GM21381 (cell line): ENCODE data around the gene PCGF3.
"Not testable (repeated sequence)": the region's sequence is repeated elsewhere in the genome, so short reads cannot be mapped to it uniquely, and the experiment has no call there.

Experiments
- ATAC-seq: cut with Tn5 transposase; IDR thresholded peaks from one replicate; pipeline ENCODE4 v1.9.1; 2021; ENCODE audit warnings: mild to moderate bottlenecking, moderate library complexity; ENCODE audit not compliant: unreplicated experiment

The PCGF3 gene

DNA sequence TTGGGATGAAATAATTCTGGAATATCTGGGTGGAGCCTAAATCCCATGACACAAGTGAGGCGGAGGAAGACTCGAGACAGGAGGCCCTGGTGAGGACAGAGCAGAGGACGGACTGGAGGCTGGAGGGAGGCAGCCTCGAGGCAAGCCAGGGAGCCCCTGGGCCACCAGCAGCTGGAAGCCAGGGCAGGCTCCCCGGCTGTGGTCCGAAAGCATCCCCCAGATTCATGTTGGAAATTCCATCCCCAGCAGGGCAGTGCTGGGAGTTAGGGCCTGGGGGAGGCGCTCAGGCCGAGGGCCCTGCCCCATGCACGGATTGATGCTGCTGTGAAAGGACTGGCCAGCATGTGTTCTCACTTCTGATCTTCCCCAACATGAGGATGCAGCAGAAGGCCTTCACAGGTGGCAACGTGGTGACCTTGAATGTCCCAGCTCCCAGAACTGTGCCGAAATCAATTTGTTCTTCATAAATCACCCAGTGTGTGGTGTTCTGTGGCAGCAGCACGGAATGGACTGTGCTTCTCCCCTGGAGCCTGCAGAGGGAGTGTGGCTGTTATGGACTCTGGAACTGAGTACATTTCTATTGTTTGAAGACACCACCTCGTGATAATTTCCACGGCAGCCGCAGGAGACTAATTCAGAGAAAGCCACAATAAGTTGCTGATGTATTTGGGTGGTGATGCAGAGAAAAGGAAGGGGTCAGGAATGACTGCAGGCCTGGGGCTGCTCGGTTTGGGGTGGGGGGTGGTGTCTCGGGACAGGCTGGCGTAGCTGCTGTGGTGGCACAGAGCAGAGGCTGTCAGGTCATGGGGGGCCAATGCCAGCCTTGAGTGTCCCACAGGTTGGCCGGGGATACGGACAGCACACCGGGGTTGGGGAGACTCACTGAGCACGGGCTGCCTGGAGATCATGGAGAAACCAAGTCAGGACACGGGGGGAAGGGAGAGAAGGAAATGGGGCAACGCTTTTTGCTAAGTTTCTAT, 56.9 kb downstream of the PCGF3 start:
- ATAC-seq, result no peak

- ATAC-seq, result no peak
Observed at GRCh38 chr4:763191-763810, 57.7 kb downstream of the PCGF3 start.

GRCh38 chr4:763922-764321, 58.3 kb downstream of the PCGF3 start:
- ATAC-seq, result no peak

GRCh38 chr4:764405-765169, 59.0 kb downstream of the PCGF3 start:
- ATAC-seq, result no peak

- ATAC-seq, result no peak
Observed at GRCh38 chr4:766152-766515, 60.5 kb downstream of the PCGF3 start.

DNA sequence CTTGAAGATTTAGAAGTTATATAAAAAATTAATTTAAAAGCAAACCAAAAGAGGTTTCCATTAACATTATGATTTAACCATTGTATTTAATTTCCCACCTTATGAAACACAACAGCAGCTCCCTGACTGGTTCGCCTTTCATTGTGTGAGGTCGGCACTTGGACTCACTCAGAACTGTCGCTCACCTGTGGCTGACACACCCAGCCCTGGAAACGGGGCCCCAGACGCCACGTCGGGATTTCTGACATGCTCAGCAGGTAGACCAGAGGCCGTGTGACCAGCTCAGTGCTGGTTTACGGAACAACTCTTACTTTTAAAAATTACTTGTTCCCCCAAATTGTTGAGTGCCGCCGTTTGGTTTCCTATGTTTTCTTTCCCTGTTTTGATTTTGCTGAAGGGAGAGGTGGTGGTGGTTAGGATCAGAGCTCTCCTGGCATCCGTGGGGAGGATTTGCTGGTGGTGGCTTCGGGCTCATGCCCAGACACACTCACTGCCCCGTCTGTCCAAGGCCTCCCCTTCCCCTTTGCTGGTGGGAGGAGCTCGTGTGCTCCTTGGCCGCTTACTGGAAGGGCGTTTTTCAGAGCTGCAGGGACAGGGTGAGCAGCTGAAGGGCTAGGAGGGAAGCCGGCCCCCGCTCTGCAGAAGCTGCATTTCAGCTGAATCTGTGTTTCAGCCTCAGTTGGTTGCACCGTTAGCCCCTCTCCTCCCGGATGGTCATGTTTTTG, 61.1 kb downstream of the PCGF3 start:
- ATAC-seq, result no peak

- ATAC-seq, result no peak
Observed at GRCh38 chr4:768076-768475, 62.4 kb downstream of the PCGF3 start.

DNA sequence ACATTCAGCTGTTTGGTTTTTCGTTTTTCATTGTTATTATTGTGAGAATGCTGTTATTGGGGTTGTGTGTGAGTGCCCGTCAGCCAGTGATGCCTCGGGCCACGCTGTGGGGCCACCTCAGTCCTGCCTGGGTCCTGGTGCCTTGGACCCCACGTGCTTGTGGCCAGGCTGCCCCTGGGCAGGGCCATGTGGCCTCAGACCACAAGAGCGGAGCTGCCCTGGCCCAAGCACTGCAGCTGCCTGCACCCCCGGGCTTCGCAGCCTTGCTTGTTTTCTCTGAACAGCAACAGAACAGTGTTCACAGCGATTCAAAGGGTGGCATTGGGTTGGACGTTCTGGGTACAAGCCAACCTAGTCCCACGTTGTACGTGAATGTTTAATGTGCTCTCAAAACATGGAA, 63.4 kb downstream of the PCGF3 start:
- no peak for ATAC-seq

DNA sequence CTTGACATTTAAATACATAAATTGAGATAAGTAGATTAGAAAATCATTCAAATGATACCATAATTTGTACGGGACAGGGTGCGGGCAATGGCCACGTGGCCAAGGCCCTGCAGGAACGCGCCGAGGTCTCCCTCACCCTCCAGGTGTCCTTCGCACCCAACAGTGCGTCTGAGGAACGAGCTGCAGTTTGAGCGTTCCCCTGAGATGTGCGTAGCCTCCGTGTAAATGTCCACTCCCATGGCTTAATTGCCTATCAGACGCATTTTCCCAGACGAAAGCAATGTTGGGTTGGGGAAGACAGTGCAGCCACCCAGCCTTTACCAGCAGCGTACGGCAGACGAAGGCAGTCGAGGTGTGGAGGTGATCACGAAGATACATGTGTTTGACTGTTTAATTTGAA, 63.9 kb downstream of the PCGF3 start:
- no peak for ATAC-seq

GRCh38 chr4:770022-770421, 64.4 kb downstream of the PCGF3 start:
- no peak for ATAC-seq

DNA sequence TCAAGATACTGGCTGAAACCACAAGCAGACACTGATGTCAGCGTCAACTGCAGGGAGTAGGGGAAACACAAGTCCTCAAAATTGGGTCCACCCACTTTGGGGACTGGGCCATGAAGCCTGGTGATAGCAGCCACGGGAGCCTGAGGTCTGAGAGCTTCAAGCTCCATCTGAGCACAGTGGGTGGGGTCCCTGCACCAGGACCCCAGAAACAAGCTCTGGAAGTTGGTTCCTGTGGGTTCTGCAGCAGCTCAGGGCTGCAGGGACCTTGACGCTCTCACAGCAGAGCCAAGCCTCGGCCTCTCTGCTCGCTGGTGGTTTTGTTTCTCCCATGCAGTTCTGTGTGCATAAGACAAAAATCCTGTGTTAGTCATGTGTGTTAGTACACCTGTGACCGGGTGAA, 65.8 kb downstream of the PCGF3 start:
- no peak for ATAC-seq

DNA sequence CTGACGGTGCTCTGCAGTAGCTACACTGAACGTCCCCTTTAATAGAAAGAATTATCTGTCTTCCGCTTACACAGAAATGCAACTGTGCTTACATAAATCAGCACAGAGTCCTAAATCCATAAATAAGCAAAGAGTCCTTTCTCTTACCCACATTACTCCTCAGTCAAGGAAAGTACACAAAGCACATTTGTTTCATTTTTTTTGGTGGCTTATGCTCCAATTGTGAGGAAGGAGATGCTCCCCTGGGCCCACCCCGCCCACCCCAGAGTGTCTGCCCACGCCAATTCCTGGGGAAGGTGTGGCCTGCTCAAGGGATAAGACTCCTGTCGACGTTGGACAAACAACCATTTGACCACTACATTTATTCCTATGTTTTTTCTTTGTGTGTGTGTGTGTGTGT, 66.5 kb downstream of the PCGF3 start:
- ATAC-seq, result no peak

DNA sequence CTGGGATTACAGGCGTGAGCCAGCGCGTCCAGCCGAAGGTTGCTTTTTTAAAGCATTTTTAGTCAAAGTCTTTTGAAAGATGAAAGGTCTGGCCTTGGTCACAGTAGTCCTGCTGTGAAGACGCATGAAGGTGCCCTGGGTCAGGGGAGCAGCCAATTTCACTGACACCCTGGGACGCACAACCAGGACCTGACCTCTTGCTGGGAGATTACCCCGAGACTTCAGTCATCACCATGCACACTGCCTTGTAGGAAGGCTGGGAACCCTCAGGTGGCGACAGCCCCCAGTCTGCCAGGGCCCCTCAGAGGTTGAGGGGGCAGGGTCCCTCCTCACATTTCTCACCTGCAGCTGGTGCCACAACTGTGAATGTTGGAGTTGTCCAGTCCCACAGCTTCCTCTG, 67.1 kb downstream of the PCGF3 start:
- no peak for ATAC-seq

DNA sequence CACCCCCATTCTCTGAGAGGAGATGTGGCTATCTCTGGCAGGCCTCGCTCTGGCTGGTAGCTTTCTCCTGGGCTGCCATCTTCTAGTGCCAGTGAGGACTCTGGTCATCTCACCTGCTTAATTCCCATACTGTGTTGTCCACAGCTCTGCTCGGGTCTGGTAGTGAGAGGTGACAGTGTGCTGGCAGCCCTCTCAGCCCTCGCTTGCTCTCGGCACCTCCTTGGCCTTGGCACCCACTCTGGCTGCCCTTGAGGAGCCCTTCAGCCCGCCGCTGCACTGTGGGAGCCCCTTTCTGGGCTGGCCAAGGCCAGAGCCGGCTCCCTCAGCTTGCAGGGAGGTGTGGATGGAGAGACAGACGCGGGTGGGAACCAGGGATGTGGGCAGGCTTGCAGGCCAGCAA, 67.6 kb downstream of the PCGF3 start:
- ATAC-seq, result no peak

DNA sequence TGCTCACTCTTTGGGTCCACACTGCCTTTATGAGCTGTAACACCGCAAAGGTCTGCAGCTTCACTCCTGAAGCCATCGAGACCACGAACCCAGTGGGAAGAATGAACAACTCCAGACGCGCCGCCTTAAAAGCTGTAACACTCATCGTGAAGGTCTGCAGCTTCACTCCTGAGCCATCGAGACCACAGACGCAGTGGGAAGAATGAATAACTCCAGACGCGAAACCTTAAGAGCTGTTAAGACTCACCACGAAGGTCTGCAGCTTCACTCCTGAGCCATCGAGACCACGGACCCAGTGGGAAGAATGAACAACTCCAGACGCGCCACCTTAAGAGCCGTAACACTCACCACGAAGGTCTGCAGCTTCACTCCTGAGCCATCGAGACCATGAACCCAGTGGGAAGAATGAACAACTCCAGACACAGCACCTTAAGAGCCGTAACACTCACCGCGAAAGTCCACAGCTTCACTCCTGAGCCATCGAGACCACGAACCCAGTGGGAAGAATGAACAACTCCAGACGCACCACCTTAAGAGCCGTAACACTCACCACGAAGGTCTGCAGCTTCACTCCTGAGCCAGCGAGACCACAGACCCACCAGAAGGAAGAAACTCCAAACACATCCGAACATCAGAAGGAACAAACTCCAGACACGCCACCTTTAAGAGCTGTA, 68.9 kb downstream of the PCGF3 start:
- ATAC-seq, result not testable (repeated sequence)

GRCh38 chr4:775485-775884, 69.9 kb downstream of the PCGF3 start:
- ATAC-seq, result not testable (repeated sequence)

- ATAC-seq, result no peak
Observed at GRCh38 chr4:776743-777441, 71.3 kb downstream of the PCGF3 start.

DNA sequence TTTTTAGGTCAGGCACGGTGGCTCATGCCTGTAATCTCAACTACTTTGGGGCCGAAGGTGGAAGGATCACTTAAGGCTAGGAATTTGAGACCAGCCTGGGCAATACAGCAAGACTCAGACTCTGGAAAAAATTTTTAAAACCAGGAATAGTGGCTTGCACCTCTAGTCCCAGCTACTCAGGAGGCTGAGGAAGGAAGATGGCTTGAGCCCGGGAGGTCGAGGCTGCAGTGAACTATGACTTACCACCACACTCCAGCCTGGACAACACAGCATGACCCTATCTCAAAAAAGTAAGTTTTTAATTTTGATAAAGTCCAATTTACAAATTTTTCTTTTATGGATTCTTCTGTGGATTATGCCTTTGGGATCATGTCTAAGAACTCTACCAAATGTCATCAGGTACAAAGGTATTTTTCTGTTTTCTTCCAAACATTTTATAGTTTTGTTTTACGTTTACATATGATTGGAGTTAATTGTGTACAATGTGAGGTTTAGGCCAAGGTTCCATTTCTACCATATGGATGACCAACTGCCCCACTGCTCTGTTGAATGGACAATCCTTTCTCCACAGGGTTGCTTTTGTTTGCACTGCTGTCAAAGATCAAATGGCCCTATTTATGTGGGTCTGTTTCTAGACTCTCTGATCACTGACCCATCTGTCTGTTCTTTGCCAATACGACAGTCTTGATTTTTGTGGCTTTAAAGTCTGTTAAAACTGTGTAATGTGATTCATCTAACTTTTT, 72.1 kb downstream of the PCGF3 start:
- no peak for ATAC-seq

GRCh38 chr4:779555-779954, 73.9 kb downstream of the PCGF3 start:
- ATAC-seq, result no peak
